Cerebellar nuclear complex (tissue), 1 donor: Measurements from ENCODE around the gene PRKAR1B.
A peak's percentile ranks its signal among the peaks of the same experiment; 100 is the strongest.

ENCODE experiments used
- DNase-seq, 2 experiments: peaks; one replicate each; lab custom pipeline; 2025; lab: John Stamatoyannopoulos, UW

Gene PRKAR1B

DNA sequence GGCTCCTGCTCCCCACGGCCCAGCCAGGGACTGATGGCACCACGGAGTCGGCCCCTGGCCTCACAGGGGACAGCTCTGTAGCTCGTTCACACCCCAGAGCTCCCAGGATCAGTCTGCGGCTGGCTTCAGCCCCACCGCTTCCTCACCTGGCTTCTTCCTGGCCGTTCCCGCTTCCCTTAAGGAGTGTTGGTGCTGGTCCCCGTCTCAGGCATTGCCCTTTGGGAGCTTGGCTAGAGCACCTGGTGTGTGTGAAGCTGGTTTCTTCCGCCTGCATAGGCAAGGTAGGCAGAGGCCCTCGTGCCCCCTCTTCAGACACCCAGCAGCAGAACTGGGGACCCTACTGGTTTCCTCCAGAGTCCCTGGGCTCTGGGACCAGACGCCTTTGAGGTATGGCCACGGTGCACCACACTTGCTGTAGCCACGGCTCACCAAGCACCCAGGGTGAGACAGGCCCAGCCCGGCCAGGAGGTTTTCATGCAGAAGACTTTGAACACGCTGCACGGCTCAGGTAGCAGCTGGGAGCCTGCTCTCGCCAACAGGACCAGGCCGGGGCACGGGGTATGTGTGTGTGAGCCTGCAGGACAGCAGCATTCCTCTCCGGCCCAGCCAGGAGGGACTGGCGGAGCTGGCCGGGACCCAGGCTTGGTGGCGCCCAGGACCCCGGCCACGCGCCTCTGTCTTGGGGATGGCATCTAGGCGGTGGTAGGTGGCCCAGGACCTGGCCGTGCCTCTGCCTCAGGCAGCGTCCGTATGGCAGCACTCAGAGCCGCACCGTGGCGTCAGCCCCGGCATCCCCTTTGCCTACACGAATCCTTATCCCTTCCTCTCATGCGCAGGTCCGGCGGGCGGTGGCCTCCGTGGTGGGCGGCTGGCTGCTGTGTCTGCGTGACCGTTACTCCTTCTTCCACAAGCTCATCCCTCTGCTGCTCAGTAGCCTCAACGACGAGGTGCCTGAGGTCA is 13.2 kb upstream of the PRKAR1B start:
- no peak for DNase-seq

DNA sequence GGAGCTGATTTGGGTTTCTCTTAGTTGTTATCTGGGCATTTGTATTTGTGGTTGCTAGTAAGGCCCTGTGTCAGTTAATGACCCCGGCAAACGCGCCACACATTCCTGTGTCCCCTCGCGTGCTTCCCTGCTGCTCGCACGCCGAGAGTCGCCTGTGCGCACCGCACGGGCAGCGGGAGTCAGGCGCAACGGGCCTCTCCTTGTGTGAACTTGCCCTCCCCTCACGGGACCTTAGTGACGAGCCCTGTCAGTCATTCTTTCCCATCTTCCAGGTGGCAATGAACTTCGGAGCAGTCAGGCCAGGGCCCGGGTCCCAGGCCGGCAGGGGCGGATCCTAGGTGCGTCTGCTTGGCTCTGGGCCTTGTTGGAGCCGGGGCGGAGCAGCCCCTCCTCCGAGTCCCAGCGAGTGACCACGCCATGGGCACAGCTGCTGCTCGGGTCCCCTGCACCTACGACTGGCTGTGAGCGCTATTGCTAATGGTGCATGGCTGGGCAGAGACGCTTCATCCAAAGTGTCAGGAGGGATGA is 12.4 kb upstream of the PRKAR1B start:
- no peak for DNase-seq

DNA sequence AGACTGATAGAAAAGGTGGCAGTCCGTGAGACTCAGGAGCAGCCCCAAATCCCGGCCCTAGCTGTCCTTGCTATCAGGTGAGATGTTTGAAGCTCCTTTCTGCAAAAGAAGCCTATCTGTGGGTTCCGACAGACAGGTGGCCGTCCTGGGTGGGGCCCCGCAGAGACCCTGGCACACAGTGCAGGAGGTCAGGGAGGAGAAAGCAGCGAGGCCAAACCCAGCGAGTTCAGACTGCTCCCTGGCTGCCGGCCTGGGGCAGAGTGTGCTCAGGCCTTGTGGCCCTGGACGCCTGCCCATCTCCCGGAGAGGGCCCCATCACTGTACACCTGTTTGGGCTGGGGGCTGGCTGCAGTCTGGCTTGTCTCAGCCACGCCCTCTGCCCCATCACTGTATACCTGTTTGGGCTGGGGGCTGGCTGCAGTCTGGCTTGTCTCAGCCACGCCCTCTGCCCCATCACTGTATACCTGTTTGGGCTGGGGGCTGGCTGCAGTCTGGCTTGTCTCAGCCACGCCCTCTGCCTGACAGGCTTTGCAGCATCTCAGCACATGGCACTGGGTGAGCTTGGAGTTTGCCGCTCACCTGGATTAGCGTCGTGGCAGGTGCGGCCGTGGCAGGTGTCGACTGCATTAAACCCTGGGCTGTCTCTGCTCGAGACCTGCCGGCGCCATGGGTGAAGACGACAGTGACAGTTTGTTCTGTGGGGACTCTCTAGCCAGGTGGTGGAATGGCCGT is 11.8 kb upstream of the PRKAR1B start:
- no peak for DNase-seq

DNA sequence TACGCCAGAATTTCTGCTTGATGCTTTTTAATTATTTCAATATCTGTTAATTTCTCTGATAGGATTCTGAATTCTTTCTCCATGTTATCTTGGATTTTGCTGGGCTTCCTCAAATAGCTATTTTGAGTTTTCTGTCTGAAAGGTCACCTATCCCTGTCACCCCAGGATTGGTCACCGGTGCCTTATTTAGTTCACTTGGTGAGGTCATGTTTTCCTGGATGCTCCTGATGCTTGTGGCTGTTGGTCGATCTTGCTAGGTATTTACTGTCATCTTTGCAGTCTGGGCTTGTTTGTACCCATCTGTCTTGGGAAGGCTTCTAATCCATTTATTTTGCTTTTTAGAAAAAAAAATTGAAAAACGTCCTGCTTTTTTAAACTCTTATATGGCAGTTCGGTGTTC is 11.2 kb upstream of the PRKAR1B start:
- DNase-seq = no peak

DNA sequence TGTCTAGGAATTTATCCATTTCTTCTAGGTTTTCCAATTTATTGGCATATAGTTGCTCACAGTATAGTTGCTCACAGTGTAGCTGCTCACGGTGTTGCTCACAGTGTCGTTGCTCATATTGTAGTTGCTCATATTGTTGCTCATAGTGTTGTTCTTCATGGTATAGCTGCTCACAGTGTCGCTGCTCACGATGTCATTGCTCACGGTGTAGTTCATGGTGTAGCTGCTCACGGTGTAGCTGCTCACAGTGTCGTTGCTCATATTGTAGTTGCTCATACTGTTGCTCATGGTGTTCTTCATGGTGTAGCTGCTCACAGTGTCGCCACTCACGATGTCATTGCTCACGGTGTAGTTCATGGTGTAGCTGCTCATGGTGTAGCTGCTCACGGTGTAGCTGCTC is 7.7 kb upstream of the PRKAR1B start:
- no peak for DNase-seq

DNA sequence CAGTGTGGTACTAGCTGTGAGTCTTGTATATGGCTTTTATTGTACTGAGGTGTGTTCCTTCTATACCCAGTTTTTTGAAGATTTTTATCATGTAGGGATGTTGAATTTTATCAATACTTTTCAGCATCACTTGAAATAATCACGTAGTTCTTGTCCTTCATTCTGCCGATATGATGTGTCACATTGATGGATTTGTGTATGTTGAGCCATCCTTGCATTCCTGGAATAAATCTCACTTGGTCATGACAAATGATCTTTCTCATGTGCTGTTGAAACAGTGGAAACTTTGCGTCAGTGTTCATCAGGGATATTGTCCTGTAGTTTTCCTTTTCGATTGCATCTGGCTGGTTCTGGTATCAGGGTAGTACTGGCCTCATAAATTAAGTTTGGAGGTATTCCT is 7.1 kb upstream of the PRKAR1B start:
- no peak for DNase-seq

DNA sequence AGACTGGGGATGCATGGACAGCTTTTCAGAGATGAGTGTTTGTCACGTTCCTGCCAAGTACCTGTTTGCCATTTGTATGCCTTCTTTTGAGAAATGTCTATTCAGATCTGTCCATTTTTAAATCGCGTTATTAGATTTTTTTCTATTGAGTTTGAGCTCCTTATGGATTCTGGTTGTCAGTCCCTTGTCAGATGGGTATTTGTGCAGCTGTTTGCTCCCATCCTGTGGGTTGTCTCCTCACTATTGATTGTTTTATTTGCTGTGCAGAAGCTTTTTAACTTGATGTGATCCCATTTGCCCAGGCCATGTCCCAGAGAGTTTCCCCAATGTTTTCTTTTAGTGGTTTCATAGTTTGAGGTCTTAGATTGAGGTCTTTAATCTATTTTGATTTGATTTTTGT is 5.5 kb upstream of the PRKAR1B start:
- DNase-seq = no peak

DNA sequence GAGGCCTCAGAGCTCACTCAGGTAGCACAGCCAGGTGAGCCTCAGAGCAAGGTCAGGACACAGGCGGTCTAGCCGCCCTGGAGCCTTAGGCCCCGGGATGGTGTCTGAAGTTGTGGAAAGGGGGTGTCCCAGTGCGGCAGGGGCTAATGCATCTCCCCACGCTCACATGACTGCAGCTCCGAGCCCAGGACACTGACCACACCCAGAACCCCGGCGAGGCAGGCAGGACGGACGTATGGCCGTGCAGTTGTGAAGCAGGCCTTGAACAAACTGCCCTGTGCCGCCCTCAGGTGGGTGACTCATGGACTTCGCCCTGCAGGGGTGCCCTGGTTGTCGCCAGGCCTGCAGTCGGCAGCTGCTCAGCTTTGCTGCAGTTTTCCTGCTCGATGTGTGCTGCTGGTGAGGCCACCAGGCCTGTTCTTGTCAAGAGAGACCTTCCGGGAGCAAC is 5.0 kb upstream of the PRKAR1B start:
- DNase-seq = no peak

DNA sequence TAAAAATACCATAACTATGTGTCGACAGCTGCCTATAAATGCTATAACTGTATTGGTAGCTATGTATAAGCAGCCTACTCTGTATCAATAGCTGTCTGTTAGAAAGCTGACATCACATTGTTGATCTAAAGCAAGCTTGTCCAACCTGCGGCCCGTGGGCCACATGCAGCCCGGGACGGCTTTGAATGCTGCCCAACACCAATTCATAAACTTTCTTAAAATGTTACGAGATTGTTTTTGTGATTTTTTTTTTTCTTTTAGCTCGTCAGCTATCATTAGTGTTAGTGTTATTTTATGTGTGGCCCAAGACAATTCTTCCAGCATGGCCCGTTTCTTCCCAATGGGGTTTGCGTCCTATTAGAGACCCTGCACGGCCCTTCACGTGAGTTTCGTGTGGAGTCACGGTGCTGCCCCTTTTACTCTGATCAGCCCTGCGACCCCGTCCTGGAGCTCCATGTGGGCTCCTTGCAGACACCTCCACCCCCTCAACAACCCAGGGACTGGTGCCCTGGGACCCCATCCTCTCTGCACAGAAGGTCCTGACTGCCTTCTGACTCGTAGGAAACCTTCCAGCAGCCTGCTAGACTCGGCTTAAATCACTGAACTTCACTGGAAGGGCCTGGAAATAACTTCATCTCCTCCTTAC is 4.5 kb upstream of the PRKAR1B start:
- no peak for DNase-seq

DNA sequence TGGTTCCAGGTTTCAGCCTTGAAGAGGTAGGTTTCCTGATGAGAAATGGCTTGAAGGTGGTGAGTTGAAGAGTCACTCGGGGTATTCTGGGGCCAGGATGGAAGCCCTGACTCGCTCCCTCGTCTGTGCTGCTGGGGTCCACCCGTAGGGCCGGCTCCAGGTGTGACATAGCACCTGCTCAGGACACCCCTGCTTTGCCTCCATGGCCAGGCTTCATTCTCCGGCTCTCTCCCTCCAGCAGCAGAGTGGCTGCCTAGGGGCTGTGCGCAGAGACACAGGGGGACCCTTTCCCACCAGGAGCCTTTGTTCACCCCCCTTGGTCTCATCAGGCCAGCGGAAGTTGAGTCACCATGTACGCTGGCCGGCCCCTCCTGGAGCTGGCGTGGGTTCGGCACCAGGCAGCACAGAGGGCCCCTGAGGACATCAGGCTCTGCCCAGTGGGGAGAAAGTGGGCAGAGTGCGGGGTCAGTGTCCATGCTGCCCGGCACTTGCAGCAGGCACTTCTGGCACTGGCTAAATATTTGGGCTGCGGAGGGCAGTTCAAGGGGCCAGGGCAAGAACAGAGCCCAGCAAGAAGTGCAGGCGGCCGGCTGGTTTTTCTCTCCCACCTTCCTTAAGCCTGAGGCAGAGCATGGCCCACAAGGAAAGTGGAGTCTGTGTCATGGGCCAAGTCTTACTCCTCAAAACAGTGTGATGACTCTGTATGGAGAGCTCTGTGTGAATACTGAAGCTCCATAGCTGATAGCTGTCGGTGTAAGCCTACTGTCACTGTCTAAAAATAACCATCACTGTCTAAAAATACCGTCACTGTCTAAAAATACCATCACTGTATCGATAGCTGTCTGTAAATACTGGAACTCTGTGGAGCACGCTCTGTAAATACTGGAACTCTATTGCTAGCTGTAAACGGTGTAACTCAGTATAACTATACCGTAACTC is 3.7 kb upstream of the PRKAR1B start:
- no peak for DNase-seq

DNA sequence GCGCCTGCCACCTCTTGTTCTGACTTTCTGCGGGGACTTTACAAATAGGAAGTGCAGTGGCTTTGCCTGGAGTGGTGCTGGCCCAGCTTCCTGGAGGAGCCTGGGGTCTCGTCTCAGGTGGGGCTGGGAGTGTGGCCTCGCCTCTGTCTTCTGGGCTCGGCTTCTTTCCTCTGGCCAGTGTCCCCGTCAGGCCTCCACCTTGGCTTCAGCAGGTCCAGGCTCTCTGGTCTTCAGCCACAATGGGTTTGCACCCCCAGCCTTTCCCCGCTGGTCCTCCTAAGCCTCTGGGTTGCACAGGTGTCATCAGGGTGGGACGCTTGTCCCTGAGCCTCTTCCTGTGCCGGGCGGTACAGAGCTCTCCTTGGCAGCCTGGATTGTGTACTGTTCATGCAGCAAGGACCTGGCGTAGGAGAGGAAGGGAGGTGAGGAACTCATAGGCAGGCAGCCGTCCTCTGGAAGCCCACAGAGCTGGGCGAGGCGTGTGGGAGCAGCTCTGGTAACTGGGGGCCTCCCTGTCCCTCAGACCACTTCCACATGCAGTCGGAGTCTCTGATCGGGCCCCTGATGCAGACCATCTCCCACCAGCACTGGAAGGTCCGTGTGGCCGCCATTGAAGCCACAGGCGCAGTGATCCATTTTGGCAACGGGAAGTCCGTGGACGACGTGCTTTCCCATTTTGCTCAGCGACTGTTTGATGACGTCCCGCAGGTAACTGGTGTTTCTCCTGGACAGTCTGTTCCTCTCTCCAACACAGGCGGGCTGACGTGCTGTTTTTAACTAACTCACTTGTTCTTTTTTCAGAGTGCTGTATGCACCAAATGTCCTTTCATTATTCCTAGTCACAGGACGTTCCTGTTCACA is 2.3 kb upstream of the PRKAR1B start:
- no peak for DNase-seq

DNA sequence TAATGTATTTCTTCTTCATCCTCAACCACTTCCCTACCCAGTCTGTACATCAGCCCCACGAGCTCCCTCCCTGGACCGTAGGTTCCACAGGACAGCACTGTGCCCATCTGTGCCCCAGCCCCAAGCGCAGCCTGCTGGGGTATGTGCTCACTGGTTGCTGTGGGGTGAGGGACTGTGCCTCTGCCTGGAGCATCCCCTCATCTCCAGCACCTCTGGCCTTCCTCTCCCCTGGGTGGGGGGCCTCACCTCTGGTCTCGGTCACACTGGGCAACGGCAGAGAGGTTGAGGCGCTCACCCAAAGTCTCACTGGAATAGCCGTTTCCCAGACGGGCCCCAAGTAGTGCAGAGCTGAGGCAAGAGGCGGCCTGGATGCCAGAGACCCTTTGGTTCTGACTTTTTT is 1.5 kb upstream of the PRKAR1B start:
- no peak for DNase-seq

DNA sequence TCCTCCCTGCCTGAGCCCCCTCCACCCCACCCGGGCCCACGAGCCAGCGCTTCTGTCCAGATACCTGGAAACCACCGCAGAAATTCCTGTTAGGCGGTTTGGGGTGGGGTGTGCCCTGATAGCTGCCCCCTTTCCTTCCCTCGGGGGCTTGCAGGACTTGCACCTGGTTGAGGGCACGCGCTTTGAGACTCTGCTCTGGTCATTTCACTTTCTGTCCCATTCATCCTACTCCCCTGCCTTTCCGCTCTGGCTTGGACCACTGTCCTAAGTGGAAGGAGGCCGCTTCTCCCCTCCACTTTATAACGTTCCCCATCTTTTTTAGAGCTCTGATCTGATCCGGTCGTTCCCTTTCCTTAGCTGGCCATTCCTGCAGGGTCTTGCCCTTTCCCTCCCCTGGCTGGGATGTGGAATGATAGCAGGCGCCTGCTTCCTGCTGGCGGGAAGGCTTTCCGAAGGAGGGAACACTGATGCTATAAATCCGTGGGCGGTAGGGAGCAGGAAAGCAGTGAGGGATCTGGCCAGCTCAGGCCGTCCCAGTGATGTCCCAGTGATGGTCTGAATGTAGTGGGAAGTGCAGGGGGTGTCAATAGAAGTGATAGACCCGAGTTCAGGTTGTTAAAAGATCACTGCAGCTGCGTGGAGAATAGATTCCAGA is 852 bp upstream of the PRKAR1B start:
- DNase-seq = no peak

DNA sequence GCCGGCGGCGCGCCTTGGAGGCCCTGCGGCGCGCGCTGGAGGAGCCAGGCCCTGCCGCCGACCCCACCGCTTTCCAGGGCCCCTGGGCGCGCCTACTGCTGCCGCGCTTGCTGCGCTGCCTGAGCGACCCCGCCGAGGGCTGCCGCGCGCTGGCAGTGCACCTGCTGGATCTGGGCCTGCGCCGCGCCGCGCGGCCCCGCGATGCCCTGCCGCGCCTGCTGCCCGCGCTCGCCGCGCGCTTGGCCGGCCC is 302 bp downstream of the PRKAR1B start:
- DNase-seq = no peak

DNA sequence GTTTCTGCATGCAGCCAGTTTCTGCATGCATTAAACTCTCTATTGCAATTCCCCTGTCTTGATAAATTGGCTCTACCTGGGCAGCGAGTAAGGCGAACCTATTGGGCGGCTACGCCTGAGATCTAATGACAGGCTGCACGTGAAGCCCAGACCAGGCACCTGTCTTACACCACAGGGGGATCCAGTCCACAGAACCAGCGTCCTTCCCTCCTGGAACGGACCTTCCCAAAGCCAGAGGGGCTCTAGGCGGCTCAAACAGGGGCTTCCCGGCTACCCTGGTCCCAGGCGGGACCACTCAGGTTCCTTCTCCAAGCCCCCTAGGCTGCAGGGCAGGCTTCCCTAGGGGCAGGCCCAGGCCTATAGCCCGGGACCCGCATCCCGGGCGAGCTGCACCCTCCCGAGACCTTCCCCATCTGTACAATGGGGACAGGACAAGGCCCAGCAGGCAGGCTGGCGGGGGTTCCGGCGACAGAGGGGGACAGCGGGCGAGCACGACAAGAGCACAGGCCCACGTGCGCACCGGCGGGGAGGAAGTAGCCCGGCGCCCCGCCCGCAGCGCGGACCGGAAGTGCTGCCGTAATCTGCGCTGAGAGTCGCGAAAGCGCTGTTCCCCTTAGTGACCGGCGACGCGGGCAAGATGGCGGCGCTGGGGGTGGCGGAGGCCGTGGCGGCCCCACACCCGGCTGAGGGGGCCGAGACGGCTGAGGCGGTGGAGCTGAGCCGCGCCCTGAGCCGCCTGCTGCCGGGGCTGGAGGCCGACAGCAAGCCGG is 812 bp downstream of the PRKAR1B start, which contains the start of gene DNAAF5:
Gene DNAAF5 (plus strand): TSS at position 616 of the 770 bp plus-strand sequence. CDS start 22 bp downstream, at position 638.
- peak in 1 of 2 experiments; percentile 12 for DNase-seq

DNA sequence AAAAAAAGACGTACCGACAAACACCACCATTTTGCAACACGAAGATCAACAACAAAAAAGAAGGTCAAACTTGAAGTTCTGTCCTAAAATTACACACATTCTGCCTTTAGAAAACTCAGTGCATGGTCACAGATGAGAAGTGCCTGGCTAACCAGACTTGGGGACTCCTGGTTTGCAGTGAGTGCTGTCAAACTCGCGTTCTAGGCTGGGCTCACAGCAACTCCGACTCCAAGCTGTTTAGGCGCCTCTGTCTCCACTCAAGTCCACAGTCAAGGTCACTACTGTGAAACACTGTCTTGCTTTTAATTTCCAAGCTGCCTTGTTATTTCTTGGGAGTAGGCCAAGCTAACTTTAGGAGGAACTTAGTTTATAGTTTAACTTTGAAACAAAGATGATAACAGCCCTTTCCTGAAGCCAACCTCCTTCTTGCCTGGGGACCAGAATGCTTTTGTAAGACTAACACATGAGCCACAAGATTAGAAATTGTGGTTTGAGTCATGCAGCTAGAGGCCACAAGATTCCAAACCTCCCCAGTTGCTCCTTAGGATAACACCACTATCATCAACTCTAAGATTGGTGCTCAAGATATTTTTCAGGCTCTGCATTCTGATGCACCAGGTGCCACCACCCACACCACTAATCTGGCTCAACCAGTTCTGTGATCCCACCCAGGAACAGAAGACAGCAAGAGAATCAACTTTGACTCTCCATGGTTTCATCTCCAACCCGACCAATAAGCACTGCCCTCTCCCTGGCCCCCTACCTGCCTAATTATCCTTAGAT is 1.7 kb downstream of the PRKAR1B start:
- no peak for DNase-seq

DNA sequence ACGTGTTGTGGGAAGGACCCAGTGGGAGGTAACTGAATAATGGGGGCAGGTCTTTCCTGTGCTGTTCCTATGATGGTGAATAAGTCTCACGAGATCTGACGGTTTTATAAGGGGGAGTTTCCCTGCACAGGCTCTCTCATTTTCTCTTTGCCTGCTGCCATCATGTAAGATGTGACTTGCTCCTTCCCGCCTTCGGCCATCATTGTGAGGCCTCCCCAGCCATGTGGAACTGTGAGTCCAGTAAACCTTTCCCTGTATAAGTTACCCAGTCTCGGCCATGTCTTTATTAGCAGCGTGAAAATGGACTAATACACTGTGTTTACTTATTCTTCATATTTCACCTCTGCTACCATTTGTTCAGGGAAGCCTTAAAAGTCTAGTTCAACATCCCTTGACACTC is 2.8 kb downstream of the PRKAR1B start:
- no peak for DNase-seq

DNA sequence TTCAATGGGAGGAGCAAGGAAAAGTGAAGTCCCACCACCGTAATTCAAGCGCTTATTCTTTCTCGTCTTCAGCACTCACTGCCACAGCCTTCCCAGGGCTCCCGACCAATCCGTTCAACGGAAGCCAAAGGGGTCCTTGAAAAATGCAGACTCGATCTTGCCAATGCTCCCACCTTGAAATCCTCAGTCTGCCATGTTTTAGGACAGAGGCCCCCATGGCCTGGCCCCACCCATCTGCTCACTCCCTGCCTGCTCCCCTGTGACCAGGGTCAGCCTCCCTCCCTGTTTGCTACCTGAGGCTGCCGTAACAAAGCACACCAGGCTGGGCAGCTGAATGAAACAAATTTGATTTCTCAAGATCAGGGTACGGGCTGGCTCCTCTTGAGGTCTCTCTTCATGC is 3.5 kb downstream of the PRKAR1B start:
- DNase-seq = no peak
